GM18907 (cell line): ENCODE results near the gene GSG1L.

Experiments used
- ATAC-seq: cut with Tn5 transposase; IDR thresholded peaks from one replicate; pipeline ENCODE4 v1.9.1; 2021; ENCODE audit warnings: mild to moderate bottlenecking, moderate library complexity; ENCODE audit not compliant: unreplicated experiment

The GSG1L gene

GRCh38 chr16:27800817-27801216, 262.7 kb downstream of the GSG1L start:
- no peak for ATAC-seq

GRCh38 chr16:27799896-27800295, 263.6 kb downstream of the GSG1L start:
- no peak for ATAC-seq

DNA sequence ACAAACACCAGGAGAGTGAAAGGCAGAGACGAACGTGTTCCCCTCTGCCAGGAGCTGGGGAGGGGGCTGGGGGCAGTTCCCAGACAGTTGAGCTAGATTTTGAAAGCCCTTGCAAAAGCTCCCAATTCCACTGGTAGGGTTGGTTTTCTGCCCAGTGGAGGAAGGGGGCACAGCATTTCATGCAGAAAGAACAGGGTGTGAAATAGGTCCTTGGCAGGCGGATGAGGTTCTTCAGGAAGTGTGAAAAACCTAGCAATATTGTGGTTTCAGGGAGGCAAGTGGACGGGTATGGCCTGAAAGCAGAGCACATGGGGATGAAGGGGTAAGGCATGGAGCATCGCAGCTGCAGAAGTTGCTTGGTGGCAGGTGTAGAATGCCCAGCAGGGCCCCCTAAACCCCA, 265.3 kb downstream of the GSG1L start:
- ATAC-seq = no peak

DNA sequence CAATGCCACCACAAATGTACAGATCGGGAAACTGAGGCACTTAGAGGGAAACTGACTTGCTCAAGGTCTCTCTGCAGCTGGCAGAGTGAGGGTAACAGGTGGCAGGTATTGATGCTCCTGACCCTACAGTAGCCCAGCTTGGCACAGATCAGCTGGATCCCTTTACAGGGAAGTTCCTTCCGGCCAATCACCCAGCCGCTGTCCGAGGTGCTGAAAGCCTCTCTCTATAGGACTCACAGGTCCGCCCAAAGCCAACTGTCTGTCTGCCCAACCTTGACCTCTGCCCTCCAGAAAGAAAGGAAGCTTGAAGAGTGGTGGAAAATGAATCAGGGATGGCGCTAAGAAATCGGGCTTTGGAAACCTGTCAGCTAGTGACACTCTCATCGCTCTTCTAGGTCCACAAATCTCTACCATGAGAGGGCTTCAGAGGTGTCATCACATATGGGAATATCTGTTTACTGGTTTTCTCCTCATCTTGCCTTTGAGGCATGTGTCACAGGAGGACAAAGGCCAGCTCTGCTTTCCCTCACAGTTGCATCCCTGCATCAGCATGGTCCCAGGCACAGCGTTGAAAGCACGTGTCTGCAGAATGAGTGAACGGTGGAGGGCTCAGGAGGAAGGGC, 267.4 kb downstream of the GSG1L start:
- ATAC-seq = no peak

GRCh38 chr16:27793249-27793622, 270.3 kb downstream of the GSG1L start:
- ATAC-seq = no peak

DNA sequence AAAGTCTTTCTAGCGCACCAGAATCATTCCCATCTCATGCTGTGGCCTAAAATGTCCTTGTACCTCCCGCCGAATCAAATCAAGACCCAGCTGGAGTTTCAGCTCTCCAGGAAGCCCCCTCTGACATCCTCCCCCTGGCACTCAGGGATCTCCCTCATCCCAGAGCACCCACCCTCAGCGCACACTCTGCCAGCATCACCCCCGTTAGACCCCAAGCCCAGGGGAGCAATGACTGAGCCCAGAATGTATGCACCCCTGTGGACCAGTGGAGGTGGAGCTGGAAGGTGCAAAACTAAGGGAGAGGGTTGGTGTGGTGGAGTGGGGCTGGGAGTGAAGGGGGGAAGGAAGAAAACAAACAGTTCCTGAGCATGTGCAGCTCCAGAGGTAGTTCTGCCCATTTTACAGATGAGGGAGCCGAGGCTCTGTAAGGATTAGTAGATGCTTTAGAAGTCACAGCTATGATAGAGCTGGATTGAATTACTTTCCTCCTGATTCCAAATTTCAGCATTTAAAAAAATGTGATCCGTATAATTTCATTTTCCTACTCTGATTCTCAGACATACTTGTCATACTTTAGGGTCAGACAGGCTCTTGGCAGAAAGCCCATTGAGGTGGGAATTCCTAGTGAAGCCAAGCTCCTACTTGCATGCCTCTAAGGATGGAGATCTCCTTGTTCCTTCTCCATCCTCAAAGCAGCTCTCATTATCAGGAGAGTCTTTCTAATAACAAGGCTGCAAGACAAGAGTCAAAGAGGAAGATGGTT, 270.8 kb downstream of the GSG1L start:
- no peak for ATAC-seq

DNA sequence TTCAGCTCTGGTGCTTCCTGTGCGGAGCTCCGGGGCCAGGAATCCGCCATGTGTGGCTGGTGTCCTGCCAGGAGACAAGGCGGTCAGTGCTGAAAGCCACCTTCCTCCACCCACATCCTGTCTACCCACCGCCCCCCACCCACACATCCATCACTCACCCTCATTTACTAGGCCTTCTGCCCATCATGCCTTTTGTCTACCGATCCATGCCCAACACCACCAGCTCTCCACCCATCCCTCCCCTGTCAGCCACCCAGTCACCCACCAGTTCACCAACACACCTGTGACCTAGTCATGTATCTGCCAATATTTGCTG, 272.2 kb downstream of the GSG1L start:
- no peak for ATAC-seq

DNA sequence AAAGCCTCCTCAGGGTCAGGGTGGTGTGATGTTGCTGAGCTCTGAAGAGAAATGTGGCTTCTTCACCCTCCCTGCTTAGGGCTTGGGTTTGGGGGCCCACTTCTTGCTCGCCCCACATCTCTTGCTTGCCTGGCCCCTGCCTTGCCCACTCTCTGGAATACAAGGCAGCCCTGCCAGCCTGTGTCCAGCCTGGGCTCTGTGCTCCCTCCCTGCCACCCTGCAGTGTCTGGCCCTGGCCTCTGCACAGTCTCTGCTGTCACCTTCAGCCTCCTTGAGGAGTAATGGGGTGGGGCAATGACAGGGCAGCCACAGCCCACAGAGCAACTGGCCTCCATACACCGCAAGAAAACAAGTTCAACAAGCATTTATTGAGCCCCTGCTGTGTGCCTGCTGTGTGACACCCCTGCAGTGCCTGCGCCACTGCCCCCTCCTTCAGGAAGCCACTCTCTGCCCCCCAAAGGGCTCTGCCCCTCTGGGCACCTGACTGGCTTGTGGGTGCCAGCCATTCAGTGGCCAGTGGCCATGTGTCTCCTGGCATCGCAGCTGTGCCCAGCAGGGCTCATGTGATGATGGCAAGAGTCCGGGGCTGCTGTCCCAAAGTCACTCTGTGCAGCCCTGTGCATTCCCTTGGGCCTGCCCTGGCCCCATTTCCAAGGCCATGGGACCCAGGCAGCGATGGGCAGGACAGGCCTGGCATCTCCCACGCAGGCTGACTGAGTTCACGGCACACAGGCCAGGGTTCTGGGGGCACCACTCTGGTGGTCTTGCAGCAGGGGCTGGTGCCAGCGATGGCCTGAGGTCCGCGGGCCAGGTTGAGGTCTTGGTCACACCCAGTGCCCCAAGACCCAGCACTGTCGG, 272.7 kb downstream of the GSG1L start:
- no peak for ATAC-seq

GRCh38 chr16:27789595-27790241, 273.8 kb downstream of the GSG1L start:
- ATAC-seq = no peak

- no peak for ATAC-seq
Measured at GRCh38 chr16:27789150-27789549, 274.4 kb downstream of the GSG1L start.

GRCh38 chr16:27787665-27788064, 275.8 kb downstream of the GSG1L start:
- ATAC-seq = no peak

- ATAC-seq = no peak
Measured at GRCh38 chr16:27786923-27787625, 276.4 kb downstream of the GSG1L start.

DNA sequence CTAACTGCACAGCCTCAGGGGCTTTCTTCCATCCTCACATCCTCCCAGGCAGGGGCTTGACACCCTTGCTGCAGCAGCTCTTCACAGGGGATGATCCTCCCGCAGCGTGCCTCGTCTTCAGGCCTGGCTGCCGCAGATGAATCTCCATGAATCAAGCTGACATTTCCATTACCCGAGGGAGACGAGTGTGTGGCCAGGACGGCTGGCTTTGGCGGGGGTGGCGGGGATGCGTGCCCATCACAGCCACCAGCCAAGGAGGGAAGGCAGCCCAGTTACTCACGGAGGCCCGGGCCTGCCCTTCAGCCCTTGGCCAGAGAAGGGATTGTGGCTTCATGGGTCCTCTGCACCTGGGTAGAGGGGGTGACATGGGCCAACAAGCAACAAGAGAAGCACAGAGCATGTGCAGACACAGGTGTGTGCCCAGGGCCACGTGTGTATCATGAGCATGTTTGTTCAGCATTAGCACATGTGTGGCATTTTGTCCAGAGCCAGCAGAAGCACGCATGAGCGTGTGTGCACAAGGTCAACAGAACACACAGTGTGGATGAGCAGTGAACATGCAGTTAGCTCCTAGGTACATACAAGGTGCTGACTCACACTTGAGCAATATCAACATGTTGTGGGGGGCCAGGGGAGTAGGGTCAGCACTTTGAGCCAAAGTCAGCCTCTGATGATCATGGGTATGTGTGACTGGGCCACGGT, 277.1 kb downstream of the GSG1L start:
- ATAC-seq = no peak

GRCh38 chr16:27785307-27785678, 278.2 kb downstream of the GSG1L start:
- ATAC-seq = no peak

- ATAC-seq = no peak
Measured at GRCh38 chr16:27784351-27785306, 278.9 kb downstream of the GSG1L start.

DNA sequence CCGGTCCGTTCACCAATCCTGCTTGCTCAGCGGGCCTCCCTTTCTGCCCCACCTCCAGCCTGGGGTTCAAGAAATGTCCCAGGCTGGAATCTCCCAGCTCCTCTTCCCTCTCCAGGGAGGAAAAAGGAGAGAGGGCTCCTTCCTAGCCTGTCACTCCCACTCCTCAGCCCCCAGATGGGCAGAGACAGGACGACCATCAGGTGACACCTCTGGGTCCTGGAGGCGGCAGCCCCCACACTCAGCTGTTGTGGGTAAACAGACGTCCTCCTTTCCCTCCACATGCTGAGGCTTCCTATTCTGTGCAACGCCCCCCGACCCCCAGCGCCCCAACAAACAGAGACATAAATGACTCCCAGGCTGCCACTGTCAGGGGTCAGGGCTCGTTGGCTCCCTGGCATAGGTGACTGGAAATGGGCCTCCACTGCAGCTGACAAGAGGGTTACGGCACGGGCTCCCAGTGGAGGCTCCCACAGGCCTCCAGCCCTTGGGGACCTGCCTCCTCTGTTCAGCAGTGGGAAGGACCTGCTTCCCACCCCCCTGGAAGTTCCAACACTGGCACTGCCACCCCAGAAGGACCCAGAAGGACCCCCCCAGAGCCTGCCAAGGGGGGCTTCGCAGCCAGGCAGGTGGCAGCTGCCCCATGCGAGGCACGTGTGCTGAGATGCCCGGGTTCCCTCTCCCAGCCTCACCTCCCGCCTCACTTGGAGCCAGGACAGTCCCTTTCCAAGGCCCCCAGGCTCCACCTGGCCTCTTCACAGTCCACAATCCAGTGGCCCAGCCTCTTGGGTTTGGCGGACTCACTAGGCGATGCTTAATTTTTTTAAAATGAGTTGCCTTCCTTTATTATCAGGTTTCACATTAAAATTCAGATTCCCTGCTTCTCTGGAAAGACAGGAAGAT, 281.3 kb downstream of the GSG1L start:
- no peak for ATAC-seq

DNA sequence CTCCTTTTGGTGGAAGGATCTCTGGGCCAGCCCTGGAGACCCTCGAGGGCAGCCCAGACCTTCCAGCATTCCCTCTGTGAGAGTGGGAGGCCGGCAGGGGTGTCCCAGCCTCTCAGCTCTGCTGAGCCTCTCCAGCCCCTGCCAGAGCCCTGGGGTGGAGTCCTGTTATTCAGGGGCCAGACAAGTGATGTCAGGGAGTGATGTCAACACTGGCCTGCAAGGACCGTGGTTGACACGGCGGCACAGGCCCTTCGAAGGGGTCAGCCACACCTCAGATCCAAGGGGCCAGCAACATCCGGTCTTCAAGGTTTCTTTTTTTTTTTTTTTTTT, 282.4 kb downstream of the GSG1L start:
- ATAC-seq = no peak

DNA sequence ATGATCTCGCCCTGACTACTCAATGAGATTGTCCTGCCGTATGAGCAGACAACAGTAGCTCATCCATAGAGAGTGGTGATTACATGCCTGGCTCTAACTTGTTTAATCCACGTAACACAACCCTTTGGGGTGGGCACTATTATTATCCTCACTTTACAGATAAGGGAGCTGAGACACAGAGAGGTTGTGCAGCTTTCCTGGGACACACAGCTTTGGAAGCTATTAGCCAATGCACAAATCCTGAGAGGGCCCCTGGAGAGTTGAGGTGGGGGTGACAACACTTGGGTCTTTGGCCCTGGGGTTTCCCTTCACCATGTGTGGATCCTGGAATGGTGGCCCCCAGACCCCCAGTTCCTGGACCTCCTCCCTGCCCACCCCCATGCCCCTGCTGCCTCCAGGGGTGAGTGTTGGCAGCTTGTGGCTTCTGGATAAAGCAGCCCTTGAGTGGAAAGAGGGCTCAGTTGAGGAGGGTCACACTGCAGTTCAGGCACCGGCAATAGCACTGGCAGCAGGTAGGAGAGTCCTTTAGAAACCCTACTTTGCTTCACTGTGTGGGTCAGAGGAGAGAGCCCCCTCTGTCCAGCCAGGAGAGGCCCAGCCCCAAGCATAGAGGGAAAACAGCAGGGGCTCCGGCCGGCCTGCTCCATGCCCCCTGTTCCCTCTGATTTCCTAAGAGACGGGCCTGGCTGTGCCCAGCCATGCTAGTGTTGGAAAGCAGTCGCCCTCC, 282.9 kb downstream of the GSG1L start:
- no peak for ATAC-seq
